ENCODE results near the gene ACOT2. TPM values are rescaled to one million over a fixed set of nuclear protein-coding genes. Genes with fewer than 3 reads are reported as not detected.
"Not testable (repeated sequence)": the region's sequence is repeated elsewhere in the genome, so short reads cannot be mapped to it uniquely, and the experiment has no call there.

The ACOT2 gene, protein sequence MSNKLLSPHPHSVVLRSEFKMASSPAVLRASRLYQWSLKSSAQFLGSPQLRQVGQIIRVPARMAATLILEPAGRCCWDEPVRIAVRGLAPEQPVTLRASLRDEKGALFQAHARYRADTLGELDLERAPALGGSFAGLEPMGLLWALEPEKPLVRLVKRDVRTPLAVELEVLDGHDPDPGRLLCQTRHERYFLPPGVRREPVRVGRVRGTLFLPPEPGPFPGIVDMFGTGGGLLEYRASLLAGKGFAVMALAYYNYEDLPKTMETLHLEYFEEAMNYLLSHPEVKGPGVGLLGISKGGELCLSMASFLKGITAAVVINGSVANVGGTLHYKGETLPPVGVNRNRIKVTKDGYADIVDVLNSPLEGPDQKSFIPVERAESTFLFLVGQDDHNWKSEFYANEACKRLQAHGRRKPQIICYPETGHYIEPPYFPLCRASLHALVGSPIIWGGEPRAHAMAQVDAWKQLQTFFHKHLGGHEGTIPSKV
- 44.5 TPM for total RNA-seq

DNA sequence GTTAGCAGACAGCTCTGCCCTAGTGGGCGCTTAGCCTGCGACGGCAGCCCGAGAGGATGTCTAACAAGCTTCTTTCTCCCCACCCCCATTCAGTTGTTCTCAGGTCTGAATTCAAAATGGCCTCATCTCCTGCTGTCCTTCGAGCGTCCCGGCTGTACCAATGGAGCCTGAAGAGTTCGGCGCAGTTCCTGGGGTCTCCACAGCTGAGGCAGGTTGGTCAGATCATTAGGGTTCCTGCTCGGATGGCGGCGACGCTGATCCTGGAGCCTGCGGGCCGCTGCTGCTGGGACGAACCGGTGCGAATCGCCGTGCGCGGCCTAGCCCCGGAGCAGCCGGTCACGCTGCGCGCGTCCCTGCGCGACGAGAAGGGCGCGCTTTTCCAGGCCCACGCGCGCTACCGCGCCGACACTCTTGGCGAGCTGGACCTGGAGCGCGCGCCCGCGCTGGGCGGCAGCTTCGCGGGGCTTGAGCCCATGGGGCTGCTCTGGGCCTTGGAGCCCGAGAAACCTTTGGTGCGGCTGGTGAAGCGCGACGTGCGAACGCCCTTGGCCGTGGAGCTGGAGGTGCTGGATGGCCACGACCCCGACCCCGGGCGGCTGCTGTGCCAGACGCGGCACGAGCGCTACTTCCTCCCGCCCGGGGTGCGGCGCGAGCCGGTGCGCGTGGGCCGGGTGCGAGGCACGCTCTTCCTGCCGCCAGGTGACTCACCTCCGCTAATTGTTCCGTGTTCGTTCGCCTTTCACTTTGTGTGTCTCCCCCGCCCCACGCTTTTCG, at the start of gene ACOT2:
Gene ACOT2, plus strand, starts transcription at position 29 of the 774 bp plus-strand sequence. Its CDS starts 28 bp downstream, at position 57.
- Histone ChIP-seq H3K4me1 (peaks cover 0 to 26% of the 10 kb centered on the region in 2 donors), H3K27ac (peak within 1 kb of the TSS; percentile 91 to 96), H3K4me3 (peak within 1 kb of the TSS; percentile 80 to 83), H3K36me3 (peaks cover 1 to 12% of the 10 kb centered on the region in 2 donors)
- H3K27me3 ChIP-seq, H3K9me3 ChIP-seq: not testable (repeated sequence)
- peak; percentile 54 to 92 for DNase-seq (ENCODE audit: low spot score in 2 of 2)
- TF ChIP-seq CTCF (IDR thresholded peaks at IDR 0.05): peak in 1 of 3 experiments; percentile 5
- intact Hi-C loops (cut with DNase I): loop anchor here (5.0 kb wide), 1 partner anchor 47 kb away; no protein-coding TSS in a partner anchor

DNA sequence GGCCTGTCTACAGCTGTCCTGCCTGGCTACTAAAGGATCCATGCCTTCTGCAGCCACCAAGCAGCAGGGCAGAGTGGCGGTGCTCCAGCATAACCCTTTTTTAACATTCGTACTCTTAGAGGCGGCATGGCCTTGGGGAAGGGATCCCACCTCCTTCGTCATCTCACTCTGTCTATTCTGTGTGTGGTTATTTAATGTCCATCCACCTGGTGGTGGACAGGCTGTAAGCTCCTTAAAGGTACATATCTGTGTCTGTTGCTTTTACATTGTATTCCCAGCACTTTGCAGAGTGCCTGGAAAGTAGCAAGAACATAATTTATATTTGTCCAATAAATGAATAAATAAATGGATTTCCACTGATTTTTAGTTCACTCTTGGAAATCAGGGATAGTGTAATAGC, 47.8 kb upstream of the ACOT2 start:
- H3K36me3 ChIP-seq: peaks cover 0 to 11% of the 10 kb centered on the region in 2 donors
- H3K27me3 ChIP-seq: no peaks in the 10 kb centered on the region
- intact Hi-C loops (cut with DNase I): loop anchor here (5.0 kb wide), 1 partner anchor 46 kb away; the partner anchor contains the start of gene ACOT2
- no peaks in the 10 kb centered on the region for H3K9me3 ChIP-seq
- no peak for DNase-seq (ENCODE audit: low spot score in 2 of 2)
- no peak for TF ChIP-seq CTCF (IDR thresholded peaks at IDR 0.05)
- H3K4me1 ChIP-seq: no peaks in the 10 kb centered on the region
- H3K4me3 ChIP-seq: no peak overlapping the region
- no peak overlapping the region for H3K27ac ChIP-seq

DNA sequence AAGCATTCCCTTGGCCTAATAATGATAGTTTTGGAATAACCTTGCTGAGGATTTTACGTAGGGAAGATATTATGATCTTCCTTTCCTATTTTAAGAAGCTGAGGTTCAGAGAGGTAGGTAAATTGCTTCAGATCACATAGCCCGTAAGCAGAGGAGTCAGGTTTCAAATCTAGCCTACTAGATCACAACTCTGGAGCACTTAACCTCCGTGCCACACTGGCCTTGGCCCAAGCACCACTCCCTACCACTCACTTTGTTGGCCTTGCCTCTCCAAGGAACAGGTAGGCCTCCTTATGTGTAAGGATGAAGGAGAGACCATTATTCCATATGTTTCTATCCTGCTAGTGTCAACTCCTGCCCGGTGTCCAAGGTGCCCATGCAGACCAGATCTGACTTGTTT, 44.5 kb upstream of the ACOT2 start:
- no peak overlapping the region for H3K27ac ChIP-seq
- H3K4me3 ChIP-seq: no peak overlapping the region
- TF ChIP-seq CTCF (IDR thresholded peaks at IDR 0.05): no peak
- intact Hi-C loops (cut with DNase I): loop anchor here (5.0 kb wide), 1 partner anchor 43 kb away; the partner anchor contains the start of gene ACOT2
- no peak for DNase-seq (ENCODE audit: low spot score in 2 of 2)
- H3K36me3 ChIP-seq: peaks cover 0 to 11% of the 10 kb centered on the region in 2 donors
- H3K4me1 ChIP-seq: no peaks in the 10 kb centered on the region
- H3K27me3 ChIP-seq: no peaks in the 10 kb centered on the region
- no peaks in the 10 kb centered on the region for H3K9me3 ChIP-seq

- H3K4me1 ChIP-seq: no peaks in the 10 kb centered on the region
- H3K27me3 ChIP-seq: no peaks in the 10 kb centered on the region
- no peaks in the 10 kb centered on the region for H3K9me3 ChIP-seq
- H3K4me3 ChIP-seq: no peak overlapping the region
- no peak overlapping the region for H3K27ac ChIP-seq
- DNase-seq (ENCODE audit: low spot score in 2 of 2): no peak
- TF ChIP-seq CTCF (IDR thresholded peaks at IDR 0.05): no peak
- intact Hi-C loops (cut with DNase I): no loop called here
- H3K36me3 ChIP-seq: peaks cover 0 to 11% of the 10 kb centered on the region in 2 donors
Observed at GRCh38 chr14:73526036-73526984, 42.7 kb upstream of the ACOT2 start.

- H3K36me3 ChIP-seq; intact Hi-C loops (cut with DNase I); H3K9me3 ChIP-seq; DNase-seq (ENCODE audit: low spot score in 2 of 2); H3K4me1 ChIP-seq; H3K27me3 ChIP-seq; H3K27ac ChIP-seq; H3K4me3 ChIP-seq: not testable (repeated sequence)
Observed at GRCh38 chr14:73529356-73529755, 39.7 kb upstream of the ACOT2 start.

DNA sequence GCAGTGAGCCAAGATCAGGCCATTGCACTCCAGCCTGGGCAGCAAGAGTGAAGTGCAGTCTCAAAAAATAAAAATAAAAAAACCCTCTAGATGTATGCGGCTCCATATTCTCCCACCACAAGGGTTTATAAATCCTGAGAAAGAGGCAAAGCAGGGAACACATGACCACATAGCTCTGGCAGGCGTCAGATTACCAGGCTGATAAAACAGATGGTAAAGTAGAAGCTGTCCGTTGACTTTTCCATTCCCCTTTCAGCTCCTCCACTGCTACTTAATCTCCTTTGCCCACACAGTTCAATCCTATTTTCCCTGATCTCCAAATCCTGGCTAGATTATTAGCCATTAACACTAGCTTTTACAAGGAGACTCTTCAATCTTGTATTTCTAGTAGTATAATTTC, 37.0 kb upstream of the ACOT2 start:
- DNase-seq (ENCODE audit: low spot score in 2 of 2); intact Hi-C loops (cut with DNase I); H3K27me3 ChIP-seq; H3K36me3 ChIP-seq; H3K9me3 ChIP-seq; H3K4me3 ChIP-seq; H3K27ac ChIP-seq; H3K4me1 ChIP-seq: not testable (repeated sequence)

DNA sequence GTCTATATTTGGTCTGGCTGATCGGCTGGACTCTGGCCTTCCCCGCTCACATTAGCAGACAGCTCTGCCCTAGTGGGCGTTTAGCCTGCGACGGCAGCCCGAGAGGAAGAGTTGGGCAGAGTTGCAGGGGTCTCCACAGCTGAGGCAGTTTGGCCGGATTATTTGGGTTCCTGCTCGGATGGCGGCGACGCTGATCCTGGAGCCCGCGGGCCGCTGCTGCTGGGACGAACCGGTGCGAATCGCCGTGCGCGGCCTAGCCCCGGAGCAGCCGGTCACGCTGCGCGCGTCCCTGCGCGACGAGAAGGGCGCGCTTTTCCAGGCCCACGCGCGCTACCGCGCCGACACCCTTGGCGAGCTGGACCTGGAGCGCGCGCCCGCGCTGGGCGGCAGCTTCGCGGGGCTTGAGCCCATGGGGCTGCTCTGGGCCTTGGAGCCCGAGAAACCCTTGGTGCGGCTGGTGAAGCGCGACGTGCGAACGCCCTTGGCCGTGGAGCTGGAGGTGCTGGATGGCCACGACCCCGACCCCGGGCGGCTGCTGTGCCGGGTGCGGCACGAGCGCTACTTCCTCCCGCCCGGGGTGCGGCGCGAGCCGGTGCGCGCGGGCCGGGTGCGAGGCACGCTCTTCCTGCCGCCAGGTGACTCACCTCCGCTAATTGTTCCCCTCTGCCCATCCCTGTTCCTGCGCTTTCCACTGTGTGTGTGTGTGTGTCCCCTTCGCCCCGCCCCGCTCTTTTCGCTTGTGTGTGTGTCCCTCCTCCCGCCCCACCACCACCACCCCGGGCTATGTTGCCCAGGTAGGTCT, 31.6 kb upstream of the ACOT2 start:
- DNase-seq (ENCODE audit: low spot score in 2 of 2); intact Hi-C loops (cut with DNase I); H3K36me3 ChIP-seq; H3K9me3 ChIP-seq; H3K4me1 ChIP-seq; H3K27me3 ChIP-seq: not testable (repeated sequence)
- Histone ChIP-seq H3K4me3 (peak overlapping the region in 1 of 2 donors; percentile 45), H3K27ac (peak overlapping the region in 1 of 2 donors; percentile 89)

Measured in ascending aorta (tissue), 2 donors.